SU-DHL-6 (cell line): ENCODE results near the gene PDE6A.

ENCODE experiments used
- EZH2phosphoT487 ChIP-seq: fragments of 200-600 bp; sonication (generic), shearing (Covaris generic); conservative IDR thresholded peaks from 2 replicates; pipeline ENCODE4 v1.6.1; 2018; ENCODE audit warnings: mild to moderate bottlenecking, antibody characterized with exemption, low read length, moderate library complexity, mixed read lengths
- TF ChIP-seq, protein P1 (sequence below): fragments of 200-600 bp; sonication (generic); IDR thresholded peaks from one replicate; pipeline ENCODE4 v1.5.1; 2017; ENCODE audit warnings: antibody characterized with exemption, mild to moderate bottlenecking, low read length, moderate library complexity; ENCODE audit not compliant: insufficient read depth, poor library complexity, severe bottlenecking

DNA sequence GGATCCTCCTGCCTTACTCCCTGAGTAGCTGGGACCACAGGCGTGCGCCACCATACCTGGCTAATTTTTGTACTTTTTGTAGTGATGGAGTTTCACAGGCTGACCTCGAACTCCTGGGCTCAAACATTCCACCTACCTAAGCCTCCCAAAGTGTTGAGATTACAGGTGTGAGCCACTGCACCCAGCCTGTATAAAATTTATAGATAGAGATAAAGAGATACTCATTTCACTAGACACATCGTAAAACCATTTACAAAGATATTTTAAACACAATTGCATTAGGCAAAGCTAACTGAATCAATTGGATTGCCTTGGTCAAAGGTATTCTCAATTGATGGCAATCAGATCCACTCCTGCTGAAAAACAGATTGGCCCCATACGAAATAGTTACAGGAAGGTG, 52.0 kb downstream of the PDE6A start:
- TF ChIP-seq, protein P1, sequence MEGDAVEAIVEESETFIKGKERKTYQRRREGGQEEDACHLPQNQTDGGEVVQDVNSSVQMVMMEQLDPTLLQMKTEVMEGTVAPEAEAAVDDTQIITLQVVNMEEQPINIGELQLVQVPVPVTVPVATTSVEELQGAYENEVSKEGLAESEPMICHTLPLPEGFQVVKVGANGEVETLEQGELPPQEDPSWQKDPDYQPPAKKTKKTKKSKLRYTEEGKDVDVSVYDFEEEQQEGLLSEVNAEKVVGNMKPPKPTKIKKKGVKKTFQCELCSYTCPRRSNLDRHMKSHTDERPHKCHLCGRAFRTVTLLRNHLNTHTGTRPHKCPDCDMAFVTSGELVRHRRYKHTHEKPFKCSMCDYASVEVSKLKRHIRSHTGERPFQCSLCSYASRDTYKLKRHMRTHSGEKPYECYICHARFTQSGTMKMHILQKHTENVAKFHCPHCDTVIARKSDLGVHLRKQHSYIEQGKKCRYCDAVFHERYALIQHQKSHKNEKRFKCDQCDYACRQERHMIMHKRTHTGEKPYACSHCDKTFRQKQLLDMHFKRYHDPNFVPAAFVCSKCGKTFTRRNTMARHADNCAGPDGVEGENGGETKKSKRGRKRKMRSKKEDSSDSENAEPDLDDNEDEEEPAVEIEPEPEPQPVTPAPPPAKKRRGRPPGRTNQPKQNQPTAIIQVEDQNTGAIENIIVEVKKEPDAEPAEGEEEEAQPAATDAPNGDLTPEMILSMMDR = no peak
- TF ChIP-seq EZH2phosphoT487 = no peak
